Fibroblast of lung (primary cell): ENCODE measurements around the gene PPP1CB. TPM values are rescaled to one million over a fixed set of nuclear protein-coding genes. Genes with fewer than 3 reads are reported as not detected.

Source experiments
- DNase-seq, 2 donors: peaks; one replicate each; pipeline versions ENCODE4 v3.0.0 to v3.0.0-alpha.2; 2010; ENCODE audit warnings: low read depth in 2 of 2
- H2AFZ ChIP-seq: 2 replicates; pipeline ENCODE4 v1.5.1; 2012; ENCODE audit warnings: low read length, control low read depth, inconsistent platforms
- H3K27ac ChIP-seq: 2 replicates; pipeline ENCODE4 v1.5.1; 2011; ENCODE audit warnings: low read length, control low read depth; ENCODE audit not compliant: insufficient read depth
- H3K27me3 ChIP-seq: 2 replicates; pipeline ENCODE4 v1.5.1; 2011; ENCODE audit warnings: mild to moderate bottlenecking, low read length; ENCODE audit not compliant: control insufficient read depth, insufficient read depth
- H3K36me3 ChIP-seq: 2 replicates; pipeline ENCODE4 v1.5.1; 2011; ENCODE audit warnings: low read length; ENCODE audit not compliant: control insufficient read depth, insufficient read depth
- H3K4me1 ChIP-seq: 2 replicates; pipeline ENCODE4 v1.5.1; 2011; ENCODE audit warnings: low read length; ENCODE audit not compliant: control insufficient read depth, insufficient read depth; ENCODE audit errors: extremely low read depth
- H3K4me2 ChIP-seq: 2 replicates; pipeline ENCODE4 v1.5.1; 2011; ENCODE audit warnings: low read length, control low read depth; ENCODE audit not compliant: insufficient read depth; ENCODE audit errors: extremely low read depth
- H3K4me3 ChIP-seq, 4 experiments: fragments of 200-600 bp in 1 of 4; sonication (generic) in 1 of 4; replicated peaks in 1 of 4; 2 replicates each; pipeline ENCODE4 v1.5.1; 2011 to 2016; ENCODE audit warnings: low read length in 4 of 4, low read depth in 3 of 4, mild to moderate bottlenecking in 3 of 4, control low read depth in 2 of 4, inconsistent platforms in 1 of 4, mixed read lengths in 1 of 4; ENCODE audit not compliant: insufficient read depth in 1 of 4; ENCODE audit errors: control extremely low read depth in 1 of 4
- H3K79me2 ChIP-seq: 2 replicates; pipeline ENCODE4 v1.5.1; 2012; ENCODE audit warnings: mild to moderate bottlenecking, low read length, inconsistent platforms; ENCODE audit not compliant: control insufficient read depth, insufficient read depth
- H3K9ac ChIP-seq: 2 replicates; pipeline ENCODE4 v1.5.1; 2011; ENCODE audit warnings: mild to moderate bottlenecking, low read length, control low read depth; ENCODE audit not compliant: insufficient read depth
- H3K9me3 ChIP-seq: 2 replicates; pipeline ENCODE4 v1.5.1; 2012; ENCODE audit warnings: low read depth, low read length; ENCODE audit not compliant: control insufficient read depth, insufficient read depth
- H4K20me1 ChIP-seq: 2 replicates; pipeline ENCODE4 v1.5.1; 2011; ENCODE audit warnings: low read length; ENCODE audit not compliant: control insufficient read depth, insufficient read depth; ENCODE audit errors: extremely low read depth
- CTCF ChIP-seq, 2 donors: IDR thresholded peaks in 1 of 2; conservative IDR thresholded peaks in 1 of 2; 1 replicate in 1 of 2; 2 replicates in 1 of 2; pipeline ENCODE4 v1.5.1; 2011 to 2012; ENCODE audit warnings: low read length in 2 of 2, control low read depth in 1 of 2, inconsistent platforms in 1 of 2, low read depth in 1 of 2, mild to moderate bottlenecking in 1 of 2
- EZH2 ChIP-seq: IDR thresholded peaks from 2 replicates; pipeline ENCODE4 v1.5.1; 2012; ENCODE audit warnings: low read length, control low read depth, mild to moderate bottlenecking; ENCODE audit errors: missing control alignments
- polyA plus RNA-seq, 2 donors: library from polyadenylated mRNA; depleted of rRNA in 1 of 2; stranded (reverse) in 1 of 2; unstranded in 1 of 2; fragments of >200 nt; gene quantifications; 2 replicates each; pipeline ENCODE4 v1.2.1, GENCODE V29; 2011 to 2012; ENCODE audit warnings: missing spikeins in 1 of 2
- total RNA-seq: library from RNA; depleted of rRNA; stranded (reverse); fragments of >200 nt; gene quantifications from 2 replicates; pipeline ENCODE4 v1.2.1, GENCODE V29; 2014

The PPP1CB gene
- total and polyA plus RNA-seq, 2 donors (not counting 1 experiment from before 2014, with no cell fraction given): 172 to 179 TPM

DNA sequence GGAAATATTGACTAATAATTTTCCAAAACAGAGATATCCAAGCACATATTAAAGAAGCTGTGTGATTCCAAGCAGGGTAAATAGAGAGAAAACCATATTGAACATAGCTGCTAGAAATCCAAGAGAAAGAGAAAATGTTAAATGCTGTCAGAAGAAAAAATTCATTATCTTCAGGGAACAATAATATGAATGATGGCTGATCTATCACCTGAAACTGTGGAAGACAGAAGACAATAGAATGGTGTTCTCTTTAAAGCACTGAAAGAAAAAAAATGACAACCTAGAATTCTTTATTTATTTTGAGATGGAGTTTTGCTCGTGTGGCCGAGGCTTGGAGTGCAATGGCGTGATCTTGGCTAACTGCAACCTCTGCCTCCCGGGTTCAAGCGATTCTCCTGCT, 17.3 kb downstream of the PPP1CB start:
- Histone ChIP-seq H3K4me2 (no peak overlapping the region), H3K9ac (no peak overlapping the region), H4K20me1 (peaks cover 8% of the 10 kb centered on the region), H3K27ac (no peak overlapping the region), H3K36me3 (no peaks in the 10 kb centered on the region), H3K27me3 (no peaks in the 10 kb centered on the region), H2AFZ (no peak overlapping the region), H3K4me1 (no peaks in the 10 kb centered on the region), H3K4me3 (no peak overlapping the region), H3K79me2 (peaks cover 96% of the 10 kb centered on the region), H3K9me3 (no peaks in the 10 kb centered on the region)
- DNase-seq: no peak
- no peak for TF ChIP-seq CTCF (conservative IDR thresholded peaks at IDR 0.05 in 1 of 2, IDR thresholded peaks at IDR 0.05 in 1 of 2; ENCODE audit: low read depth in 1 of 2, low read length in 2 of 2)
- no peak for TF ChIP-seq EZH2

- TF ChIP-seq EZH2: no peak
- no peak for TF ChIP-seq CTCF (conservative IDR thresholded peaks at IDR 0.05 in 1 of 2, IDR thresholded peaks at IDR 0.05 in 1 of 2; ENCODE audit: low read depth in 1 of 2, low read length in 2 of 2)
- H3K27me3 ChIP-seq: no peaks in the 10 kb centered on the region
- H3K4me2 ChIP-seq: no peak overlapping the region
- H2AFZ ChIP-seq: no peak overlapping the region
- H3K9me3 ChIP-seq: no peaks in the 10 kb centered on the region
- peaks cover 2% of the 10 kb centered on the region for H4K20me1 ChIP-seq
- H3K9ac ChIP-seq: no peak overlapping the region
- H3K4me1 ChIP-seq: no peaks in the 10 kb centered on the region
- DNase-seq: no peak
- H3K36me3 ChIP-seq: no peaks in the 10 kb centered on the region
- H3K4me3 ChIP-seq: no peak overlapping the region
- H3K27ac ChIP-seq: no peak overlapping the region
- peaks cover 91% of the 10 kb centered on the region for H3K79me2 ChIP-seq
These were observed 20.7 kb downstream of the PPP1CB start for GRCh38 chr2:28772351-28772750.

- H3K27ac ChIP-seq: no peak overlapping the region
- H3K79me2 ChIP-seq: peaks cover 58% of the 10 kb centered on the region
- H4K20me1 ChIP-seq: no peaks in the 10 kb centered on the region
- no peak overlapping the region for H3K9ac ChIP-seq
- peaks cover 7% of the 10 kb centered on the region for H3K36me3 ChIP-seq
- no peaks in the 10 kb centered on the region for H3K4me1 ChIP-seq
- no peaks in the 10 kb centered on the region for H3K27me3 ChIP-seq
- no peak for DNase-seq
- H3K9me3 ChIP-seq: no peaks in the 10 kb centered on the region
- no peak overlapping the region for H2AFZ ChIP-seq
- no peak for TF ChIP-seq EZH2
- TF ChIP-seq CTCF (conservative IDR thresholded peaks at IDR 0.05 in 1 of 2, IDR thresholded peaks at IDR 0.05 in 1 of 2; ENCODE audit: low read depth in 1 of 2, low read length in 2 of 2): no peak
- no peak overlapping the region for H3K4me2 ChIP-seq
- H3K4me3 ChIP-seq: no peak overlapping the region
These were observed 24.8 kb downstream of the PPP1CB start for GRCh38 chr2:28776471-28776870.
